Measurements from ENCODE around the gene HECTD1. TPM values are rescaled to one million over a fixed set of nuclear protein-coding genes. Genes with fewer than 3 reads are reported as not detected.

HECTD1 gene
- total RNA-seq, 1 donor from 2014 or later = 110 TPM

DNA sequence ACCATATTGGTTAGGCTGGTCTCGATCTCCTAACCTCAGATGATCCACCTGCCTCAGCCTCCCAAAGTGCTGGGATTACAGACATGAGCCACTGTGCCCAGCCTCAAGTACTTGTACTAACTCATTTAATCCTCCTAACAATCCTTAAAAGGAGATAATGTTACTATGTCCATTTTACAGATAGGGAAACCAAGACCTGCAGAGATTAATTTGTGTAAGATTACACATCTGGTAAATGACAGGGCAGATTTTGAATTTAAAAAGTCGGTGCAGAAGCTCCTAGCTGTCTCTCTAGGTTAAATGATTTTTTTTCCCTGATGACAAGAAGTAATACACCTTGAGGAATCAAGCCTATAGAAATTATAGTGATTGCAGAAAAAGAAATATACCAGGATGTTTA is 13.7 kb upstream of the HECTD1 start:
- Mint-ChIP-seq H3K36me3 (ENCODE audit: low read depth, unreplicated experiment) (no peaks in the 10 kb centered on the region), H3K4me1 (ENCODE audit: low read depth, unreplicated experiment) (no peaks in the 10 kb centered on the region), H3K27me3 (ENCODE audit: low read depth, unreplicated experiment) (no peaks in the 10 kb centered on the region), H3K27ac (ENCODE audit: unreplicated experiment) (no peak overlapping the region), H3K9me3 (ENCODE audit: unreplicated experiment) (no peaks in the 10 kb centered on the region), H3K4me3 (ENCODE audit: unreplicated experiment) (no peak overlapping the region)
- H3K4me2 ChIP-seq (ENCODE audit: low read length) = no peak overlapping the region
- no peak overlapping the region for H3K4me3 ChIP-seq (ENCODE audit: insufficient read depth, low read depth, low read length)
- FAIRE-seq = no peak
- no peaks in the 10 kb centered on the region for H3K4me1 ChIP-seq (ENCODE audit: insufficient read depth, low read length)
- no peak overlapping the region for H3K27ac ChIP-seq (ENCODE audit: low read depth, low read length)
- no peak for DNase-seq (ENCODE audit: low read depth)
- H4K20me1 ChIP-seq (ENCODE audit: insufficient read depth, low read length) = no peaks in the 10 kb centered on the region
- no peaks in the 10 kb centered on the region for H3K9me3 ChIP-seq (ENCODE audit: insufficient read depth, low read depth, low read length)
- no peak overlapping the region for H3K9ac ChIP-seq (ENCODE audit: low read length)
- no peaks in the 10 kb centered on the region for H3K79me2 ChIP-seq (ENCODE audit: insufficient read depth, low read length)
- no peaks in the 10 kb centered on the region for H3K27me3 ChIP-seq (ENCODE audit: insufficient read depth, low read length)
- H2AFZ ChIP-seq (ENCODE audit: low read depth, low read length) = no peak overlapping the region
- no peaks in the 10 kb centered on the region for H3K36me3 ChIP-seq (ENCODE audit: insufficient read depth, low read length)
- TF ChIP-seq EZH2 (IDR thresholded peaks at IDR 0.05; ENCODE audit: insufficient read depth, low read length) = no peak
- TF ChIP-seq CTCF (IDR thresholded peaks at IDR 0.05; ENCODE audit: insufficient read depth, low read depth, low read length) = no peak

DNA sequence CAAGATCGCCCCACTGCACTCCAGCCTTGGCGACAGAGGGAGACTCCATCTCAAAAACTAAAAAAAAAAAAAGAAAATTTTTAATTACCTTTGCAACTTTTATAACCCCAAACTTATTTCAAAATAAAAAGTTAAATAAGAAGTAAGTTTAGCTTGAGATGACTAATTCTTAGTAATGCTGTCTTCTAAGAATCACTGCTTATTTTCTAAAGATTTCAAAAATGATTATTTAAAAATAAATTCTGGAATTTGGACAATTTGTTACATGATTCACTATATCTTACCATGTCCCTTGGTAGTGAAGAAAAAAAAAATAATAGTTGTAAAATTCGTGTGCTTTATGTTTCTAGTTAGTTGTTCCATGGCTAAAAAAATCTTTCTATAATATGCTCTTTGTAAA is 11.6 kb upstream of the HECTD1 start:
- TF ChIP-seq EZH2 (IDR thresholded peaks at IDR 0.05; ENCODE audit: insufficient read depth, low read length) (no peak), CTCF (IDR thresholded peaks at IDR 0.05; ENCODE audit: insufficient read depth, low read depth, low read length) (no peak)
- Histone ChIP-seq H3K4me2 (ENCODE audit: low read length) (no peak overlapping the region), H3K4me3 (ENCODE audit: insufficient read depth, low read depth, low read length) (no peak overlapping the region), H4K20me1 (ENCODE audit: insufficient read depth, low read length) (no peaks in the 10 kb centered on the region), H3K9ac (ENCODE audit: low read length) (no peak overlapping the region), H3K4me1 (ENCODE audit: insufficient read depth, low read length) (no peaks in the 10 kb centered on the region), H3K36me3 (ENCODE audit: insufficient read depth, low read length) (no peaks in the 10 kb centered on the region), H3K79me2 (ENCODE audit: insufficient read depth, low read length) (no peaks in the 10 kb centered on the region), H2AFZ (ENCODE audit: low read depth, low read length) (no peak overlapping the region), H3K9me3 (ENCODE audit: insufficient read depth, low read depth, low read length) (no peaks in the 10 kb centered on the region), H3K27me3 (ENCODE audit: insufficient read depth, low read length) (no peaks in the 10 kb centered on the region), H3K27ac (ENCODE audit: low read depth, low read length) (no peak overlapping the region)
- FAIRE-seq = no peak
- DNase-seq (ENCODE audit: low read depth) = no peak
- H3K4me1 Mint-ChIP-seq (ENCODE audit: low read depth, unreplicated experiment) = no peaks in the 10 kb centered on the region
- H3K4me3 Mint-ChIP-seq (ENCODE audit: unreplicated experiment) = no peak overlapping the region
- no peaks in the 10 kb centered on the region for H3K27me3 Mint-ChIP-seq (ENCODE audit: low read depth, unreplicated experiment)
- no peak overlapping the region for H3K27ac Mint-ChIP-seq (ENCODE audit: unreplicated experiment)
- H3K36me3 Mint-ChIP-seq (ENCODE audit: low read depth, unreplicated experiment) = no peaks in the 10 kb centered on the region
- H3K9me3 Mint-ChIP-seq (ENCODE audit: unreplicated experiment) = no peaks in the 10 kb centered on the region

GRCh38 chr14:31216359-31216758 is 8.8 kb upstream of the HECTD1 start:
- no peak overlapping the region for H3K4me3 ChIP-seq (ENCODE audit: insufficient read depth, low read depth, low read length)
- no peaks in the 10 kb centered on the region for H3K27me3 Mint-ChIP-seq (ENCODE audit: low read depth, unreplicated experiment)
- no peak overlapping the region for H3K27ac ChIP-seq (ENCODE audit: low read depth, low read length)
- no peaks in the 10 kb centered on the region for H3K4me1 Mint-ChIP-seq (ENCODE audit: low read depth, unreplicated experiment)
- H3K27me3 ChIP-seq (ENCODE audit: insufficient read depth, low read length) = no peaks in the 10 kb centered on the region
- H3K36me3 Mint-ChIP-seq (ENCODE audit: low read depth, unreplicated experiment) = no peaks in the 10 kb centered on the region
- no peak overlapping the region for H3K9ac ChIP-seq (ENCODE audit: low read length)
- no peak for DNase-seq (ENCODE audit: low read depth)
- no peaks in the 10 kb centered on the region for H4K20me1 ChIP-seq (ENCODE audit: insufficient read depth, low read length)
- H3K4me3 Mint-ChIP-seq (ENCODE audit: unreplicated experiment) = no peak overlapping the region
- no peak for FAIRE-seq
- H3K27ac Mint-ChIP-seq (ENCODE audit: unreplicated experiment) = no peak overlapping the region
- H3K4me2 ChIP-seq (ENCODE audit: low read length) = no peak overlapping the region
- no peaks in the 10 kb centered on the region for H3K9me3 ChIP-seq (ENCODE audit: insufficient read depth, low read depth, low read length)
- H3K4me1 ChIP-seq (ENCODE audit: insufficient read depth, low read length) = no peaks in the 10 kb centered on the region
- TF ChIP-seq EZH2 (IDR thresholded peaks at IDR 0.05; ENCODE audit: insufficient read depth, low read length) (no peak), CTCF (IDR thresholded peaks at IDR 0.05; ENCODE audit: insufficient read depth, low read depth, low read length) (no peak)
- no peaks in the 10 kb centered on the region for H3K79me2 ChIP-seq (ENCODE audit: insufficient read depth, low read length)
- no peaks in the 10 kb centered on the region for H3K9me3 Mint-ChIP-seq (ENCODE audit: unreplicated experiment)
- no peak overlapping the region for H2AFZ ChIP-seq (ENCODE audit: low read depth, low read length)
- no peaks in the 10 kb centered on the region for H3K36me3 ChIP-seq (ENCODE audit: insufficient read depth, low read length)
